MM.1S (cell line): ENCODE data around the gene C2CD2.

Experiments used
- DNase-seq: peaks from one replicate; pipeline ENCODE4 v3.0.0-alpha.2; 2015
- H2AFZ ChIP-seq: fragments of 300-600 bp; sonication (generic); 2 replicates; pipeline ENCODE4 v1.6.0; 2016; ENCODE audit warnings: antibody characterized with exemption, low read length
- H3F3A ChIP-seq: fragments of 300-600 bp; sonication (generic); 2 replicates; pipeline ENCODE4 v1.6.1; 2016; ENCODE audit warnings: mild to moderate bottlenecking, antibody characterized with exemption, low read length, moderate library complexity, mixed read lengths; ENCODE audit not compliant: insufficient read depth
- H3K27ac ChIP-seq: fragments of 300-600 bp; sonication (generic); 2 replicates; pipeline ENCODE4 v1.5.1; 2016; ENCODE audit warnings: mild to moderate bottlenecking, low read length
- H3K27me3 ChIP-seq: fragments of 300-600 bp; sonication (generic); replicated peaks from 2 replicates; pipeline ENCODE4 v1.6.0; 2016; ENCODE audit warnings: low read length; ENCODE audit not compliant: insufficient read depth
- H3K36me3 ChIP-seq: fragments of 300-600 bp; sonication (generic); replicated peaks from 2 replicates; pipeline ENCODE4 v1.6.1; 2016; ENCODE audit warnings: mild to moderate bottlenecking, low read length, mixed read lengths; ENCODE audit not compliant: insufficient read depth
- H3K4me1 ChIP-seq: fragments of 300-600 bp; sonication (generic); 2 replicates; pipeline ENCODE4 v1.6.1; 2016; ENCODE audit warnings: low read length, mixed read lengths
- H3K4me2 ChIP-seq: fragments of 300-600 bp; sonication (generic); 2 replicates; pipeline ENCODE4 v1.6.0; 2016; ENCODE audit warnings: low read depth, low read length
- H3K4me3 ChIP-seq: fragments of 300-600 bp; sonication (generic); 2 replicates; pipeline ENCODE4 v1.5.1; 2016; ENCODE audit warnings: low read length, mixed read lengths
- H3K79me2 ChIP-seq: fragments of 300-600 bp; sonication (generic); 2 replicates; pipeline ENCODE4 v1.6.1; 2016; ENCODE audit warnings: mixed run types, low read length, mixed read lengths
- H3K9ac ChIP-seq: fragments of 300-600 bp; sonication (generic); 2 replicates; pipeline ENCODE4 v1.6.1; 2016; ENCODE audit warnings: low read length, mixed read lengths
- H3K9me2 ChIP-seq: fragments of 300-600 bp; sonication (generic); replicated peaks from 2 replicates; pipeline ENCODE4 v1.6.1; 2016; ENCODE audit warnings: mild to moderate bottlenecking, low read length, mixed read lengths; ENCODE audit not compliant: insufficient read depth
- H3K9me3 ChIP-seq: fragments of 300-600 bp; sonication (generic); replicated peaks from 2 replicates; pipeline ENCODE4 v1.6.1; 2016; ENCODE audit warnings: mild to moderate bottlenecking, low read length, mixed read lengths; ENCODE audit not compliant: insufficient read depth
- H4K20me1 ChIP-seq: fragments of 300-600 bp; sonication (generic); 2 replicates; pipeline ENCODE4 v1.6.1; 2016; ENCODE audit warnings: mild to moderate bottlenecking, low read length, moderate library complexity, mixed read lengths; ENCODE audit not compliant: insufficient read depth
- EZH2 ChIP-seq: fragments of 300-600 bp; sonication (generic); optimal IDR thresholded peaks from 2 replicates; pipeline ENCODE3; 2017; ENCODE audit warnings: low read depth, mild to moderate bottlenecking, antibody characterized with exemption, low read length, mixed read lengths
- EZH2phosphoT487 ChIP-seq: fragments of 300-600 bp; sonication (generic); IDR thresholded peaks from 2 replicates; pipeline ENCODE4 v1.6.1; 2018; ENCODE audit warnings: antibody characterized with exemption, low read length
- TF ChIP-seq, protein P1 (sequence below): fragments of 300-600 bp; sonication (generic); IDR thresholded peaks from 2 replicates; pipeline ENCODE4 v1.5.1; 2016; ENCODE audit warnings: antibody characterized with exemption, low read length, mixed read lengths

Gene C2CD2

DNA sequence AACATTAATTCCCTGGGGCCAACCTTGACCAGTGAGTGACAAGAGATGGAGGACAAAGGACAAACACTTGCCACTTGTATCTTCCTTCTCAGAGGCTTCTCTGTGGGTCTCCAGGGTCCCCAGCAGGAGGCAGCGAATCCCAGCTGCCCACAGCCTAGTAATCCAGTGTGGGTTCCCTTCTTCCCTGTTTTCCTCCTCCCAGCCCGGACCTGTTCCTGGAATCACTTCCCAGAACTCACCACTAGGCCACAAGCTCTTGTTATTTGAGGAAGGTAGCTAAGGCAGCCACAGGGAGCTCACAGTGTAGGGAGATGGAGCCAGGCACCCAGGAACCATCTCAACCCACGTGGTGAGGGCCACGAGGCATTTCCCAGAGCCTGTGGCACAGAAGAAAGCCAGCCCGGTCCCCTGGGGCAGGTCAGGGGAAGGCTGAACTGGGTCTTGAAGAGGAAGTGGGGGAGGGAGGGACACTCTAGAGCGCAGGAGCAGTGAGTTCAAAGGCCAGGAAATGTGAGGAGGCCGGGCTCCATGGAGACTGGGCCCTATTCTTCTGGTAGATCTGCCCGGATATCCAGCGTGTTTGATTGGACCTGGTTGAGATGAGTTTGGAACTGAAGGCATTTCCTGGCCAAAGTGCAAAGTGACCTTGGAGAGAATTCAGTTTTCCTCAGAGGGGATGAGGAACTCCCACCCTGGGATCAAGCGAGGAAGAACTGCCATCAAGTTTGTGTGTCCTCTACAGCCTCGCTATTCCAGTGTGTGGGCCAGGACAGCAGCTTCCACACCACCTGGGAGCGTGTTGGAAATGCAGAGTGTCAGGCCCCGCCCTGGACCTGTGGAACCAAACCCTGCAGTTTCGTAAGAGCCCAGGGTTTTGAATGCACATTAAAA is 20.3 kb upstream of the C2CD2 start:
- Histone ChIP-seq H3K27me3 (no peaks in the 10 kb centered on the region), H3K27ac (no peak overlapping the region), H3F3A (no peaks in the 10 kb centered on the region), H3K9me3 (no peaks in the 10 kb centered on the region), H3K4me3 (no peak overlapping the region), H3K4me1 (no peaks in the 10 kb centered on the region), H3K9ac (no peak overlapping the region), H3K79me2 (no peaks in the 10 kb centered on the region), H3K4me2 (no peak overlapping the region), H3K36me3 (no peaks in the 10 kb centered on the region), H4K20me1 (no peaks in the 10 kb centered on the region), H2AFZ (no peak overlapping the region), H3K9me2 (no peaks in the 10 kb centered on the region)
- no peak for TF ChIP-seq EZH2phosphoT487
- no peak for TF ChIP-seq EZH2
- TF ChIP-seq, protein P1, sequence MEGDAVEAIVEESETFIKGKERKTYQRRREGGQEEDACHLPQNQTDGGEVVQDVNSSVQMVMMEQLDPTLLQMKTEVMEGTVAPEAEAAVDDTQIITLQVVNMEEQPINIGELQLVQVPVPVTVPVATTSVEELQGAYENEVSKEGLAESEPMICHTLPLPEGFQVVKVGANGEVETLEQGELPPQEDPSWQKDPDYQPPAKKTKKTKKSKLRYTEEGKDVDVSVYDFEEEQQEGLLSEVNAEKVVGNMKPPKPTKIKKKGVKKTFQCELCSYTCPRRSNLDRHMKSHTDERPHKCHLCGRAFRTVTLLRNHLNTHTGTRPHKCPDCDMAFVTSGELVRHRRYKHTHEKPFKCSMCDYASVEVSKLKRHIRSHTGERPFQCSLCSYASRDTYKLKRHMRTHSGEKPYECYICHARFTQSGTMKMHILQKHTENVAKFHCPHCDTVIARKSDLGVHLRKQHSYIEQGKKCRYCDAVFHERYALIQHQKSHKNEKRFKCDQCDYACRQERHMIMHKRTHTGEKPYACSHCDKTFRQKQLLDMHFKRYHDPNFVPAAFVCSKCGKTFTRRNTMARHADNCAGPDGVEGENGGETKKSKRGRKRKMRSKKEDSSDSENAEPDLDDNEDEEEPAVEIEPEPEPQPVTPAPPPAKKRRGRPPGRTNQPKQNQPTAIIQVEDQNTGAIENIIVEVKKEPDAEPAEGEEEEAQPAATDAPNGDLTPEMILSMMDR = peak; percentile 5; the same call in 1 of the 2 replicates
- no peak for DNase-seq

DNA sequence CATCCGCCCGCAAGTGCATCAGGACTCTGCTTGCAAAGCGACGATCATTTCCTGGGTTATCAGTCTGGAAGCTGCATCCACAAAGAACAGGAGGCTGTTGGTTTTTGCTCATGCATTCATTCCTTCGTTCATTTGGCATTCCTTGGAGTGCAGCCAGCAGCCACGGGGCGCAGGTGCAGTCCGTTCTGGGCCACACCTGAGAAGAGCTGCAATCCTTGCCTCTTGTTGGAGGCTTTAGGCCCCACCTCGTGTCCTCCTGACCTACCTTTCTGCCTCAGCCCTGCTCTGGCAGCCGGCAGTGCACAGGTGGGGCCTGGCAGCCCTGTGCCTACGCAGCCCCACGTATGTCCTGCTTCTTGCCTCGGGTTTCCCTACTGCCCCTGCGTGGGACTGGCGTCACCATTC is 19.6 kb upstream of the C2CD2 start:
- Histone ChIP-seq H2AFZ (no peak overlapping the region), H3F3A (no peaks in the 10 kb centered on the region), H3K27ac (no peak overlapping the region), H3K9me2 (no peaks in the 10 kb centered on the region), H3K36me3 (no peaks in the 10 kb centered on the region), H3K27me3 (no peaks in the 10 kb centered on the region), H3K4me2 (no peak overlapping the region), H3K9ac (no peak overlapping the region), H3K9me3 (no peaks in the 10 kb centered on the region), H3K79me2 (no peaks in the 10 kb centered on the region), H3K4me1 (no peaks in the 10 kb centered on the region), H4K20me1 (no peaks in the 10 kb centered on the region), H3K4me3 (no peak overlapping the region)
- TF ChIP-seq, protein P1 = no peak
- TF ChIP-seq EZH2 (no peak), EZH2phosphoT487 (no peak)
- DNase-seq = no peak

DNA sequence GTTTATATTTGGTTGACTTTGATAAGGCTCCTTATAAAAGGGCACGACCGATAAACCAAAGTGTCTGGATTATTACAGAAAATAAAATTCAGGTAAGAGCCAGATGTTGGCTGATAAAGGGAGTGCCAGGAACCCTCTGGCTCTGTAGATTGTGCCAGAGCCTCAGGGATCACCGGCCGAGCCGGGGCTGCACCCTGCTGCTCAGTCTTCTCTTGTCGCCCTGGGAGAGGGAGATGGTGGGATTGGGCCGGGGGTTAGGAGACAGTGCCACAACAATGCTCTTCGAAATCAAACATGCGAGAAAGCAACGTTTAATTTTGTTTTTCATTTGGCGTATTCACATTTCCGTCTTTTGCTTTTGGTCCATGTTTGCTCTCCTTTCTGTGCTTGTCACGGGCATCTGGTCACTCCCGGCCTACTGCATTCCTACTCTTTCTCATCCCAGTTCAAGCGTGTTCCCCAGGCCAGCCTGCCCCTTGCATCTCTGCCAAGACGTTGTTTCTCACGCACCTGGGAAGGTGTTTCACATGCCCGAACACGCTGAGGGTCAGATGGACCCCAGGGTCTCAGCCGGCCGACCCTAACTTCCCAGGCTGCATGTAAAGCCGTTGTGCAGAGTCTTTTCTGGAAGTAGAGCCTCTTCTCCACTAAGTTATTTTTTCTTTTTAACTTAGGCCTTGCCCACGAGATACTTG is 18.8 kb upstream of the C2CD2 start:
- Histone ChIP-seq H3K9me2 (no peaks in the 10 kb centered on the region), H3K79me2 (no peaks in the 10 kb centered on the region), H3K4me1 (no peaks in the 10 kb centered on the region), H3K9me3 (no peaks in the 10 kb centered on the region), H4K20me1 (no peaks in the 10 kb centered on the region), H2AFZ (no peak overlapping the region), H3K36me3 (no peaks in the 10 kb centered on the region), H3F3A (no peaks in the 10 kb centered on the region), H3K9ac (no peak overlapping the region), H3K27me3 (no peaks in the 10 kb centered on the region), H3K27ac (no peak overlapping the region), H3K4me2 (no peak overlapping the region), H3K4me3 (no peak overlapping the region)
- DNase-seq = no peak
- TF ChIP-seq EZH2 = no peak
- TF ChIP-seq, protein P1 = no peak
- no peak for TF ChIP-seq EZH2phosphoT487
